ENCODE measurements around the gene UMAD1.

Gene UMAD1

DNA sequence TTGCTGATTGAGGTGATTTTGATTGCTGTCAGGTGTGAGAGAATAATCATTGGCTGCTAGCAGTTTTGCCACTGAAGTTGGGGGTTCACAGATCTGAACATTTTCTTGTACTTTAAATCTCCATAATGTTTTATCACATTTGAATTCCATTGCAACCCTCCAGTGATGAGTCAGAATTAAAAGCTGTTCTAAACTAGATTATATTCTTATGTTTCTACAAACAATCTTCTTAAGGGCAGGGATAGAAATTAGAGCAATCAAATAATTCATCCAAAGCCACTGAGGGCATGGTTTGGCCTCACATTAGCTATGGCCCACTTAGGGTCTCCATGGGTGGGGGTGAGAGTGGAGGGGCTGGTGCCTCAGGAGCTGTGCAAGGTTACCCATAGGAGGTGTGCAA is 130.9 kb downstream of the UMAD1 start:
- Histone ChIP-seq H3K36me3 (ENCODE audit: control insufficient read depth, insufficient read depth, low read length) (no peaks in the 10 kb centered on the region), H3K9me3 (ENCODE audit: control insufficient read depth, low read length) (no peaks in the 10 kb centered on the region), H3K4me3 (ENCODE audit: insufficient read depth, low read depth, low read length, poor library complexity, severe bottlenecking) (no peak overlapping the region), H3K27ac (ENCODE audit: insufficient read depth, low read length, poor library complexity, severe bottlenecking) (no peak overlapping the region), H3K4me1 (ENCODE audit: control insufficient read depth, insufficient read depth, low read length, poor library complexity, severe bottlenecking) (no peaks in the 10 kb centered on the region), H3K27me3 (replicated peaks; ENCODE audit: control insufficient read depth, insufficient read depth, low read length, poor library complexity, severe bottlenecking) (no peaks in the 10 kb centered on the region)
- DNase-seq: no peak

DNA sequence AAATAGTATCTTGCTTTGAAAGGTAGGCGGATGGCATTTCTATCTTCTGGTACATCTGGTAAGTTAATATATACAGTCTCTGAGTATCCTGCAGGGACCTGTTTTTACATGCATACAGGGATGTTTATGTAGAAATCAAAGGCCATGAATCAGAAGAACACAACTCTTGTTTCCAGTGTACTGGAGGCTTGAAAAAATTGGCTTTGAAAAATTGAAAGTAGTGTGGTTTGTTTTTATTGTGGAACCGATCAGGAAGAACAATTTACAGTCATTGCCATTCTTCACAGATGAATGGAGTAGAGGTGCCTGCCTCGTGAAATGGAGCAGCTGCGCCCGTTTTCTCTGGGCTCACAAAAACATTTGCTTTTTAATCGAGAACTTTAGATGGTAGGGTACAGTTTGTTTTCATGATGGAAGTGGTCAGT is 131.9 kb downstream of the UMAD1 start:
- no peak for DNase-seq
- H3K36me3 ChIP-seq (ENCODE audit: control insufficient read depth, insufficient read depth, low read length): no peaks in the 10 kb centered on the region
- H3K4me3 ChIP-seq (ENCODE audit: insufficient read depth, low read depth, low read length, poor library complexity, severe bottlenecking): peak overlapping the region; percentile 18

GRCh38 chr7:7773334-7774309 is 133.1 kb downstream of the UMAD1 start:
- Histone ChIP-seq H3K27ac (ENCODE audit: insufficient read depth, low read length, poor library complexity, severe bottlenecking) (no peak overlapping the region), H3K36me3 (ENCODE audit: control insufficient read depth, insufficient read depth, low read length) (no peaks in the 10 kb centered on the region), H3K9me3 (ENCODE audit: control insufficient read depth, low read length) (no peaks in the 10 kb centered on the region), H3K27me3 (replicated peaks; ENCODE audit: control insufficient read depth, insufficient read depth, low read length, poor library complexity, severe bottlenecking) (no peaks in the 10 kb centered on the region), H3K4me1 (ENCODE audit: control insufficient read depth, insufficient read depth, low read length, poor library complexity, severe bottlenecking) (no peaks in the 10 kb centered on the region), H3K4me3 (ENCODE audit: insufficient read depth, low read depth, low read length, poor library complexity, severe bottlenecking) (no peak overlapping the region)
- DNase-seq: no peak

More for the DNA sequence above, 131.9 kb downstream of the UMAD1 start:
- H3K27me3 ChIP-seq (replicated peaks; ENCODE audit: control insufficient read depth, insufficient read depth, low read length, poor library complexity, severe bottlenecking): no peaks in the 10 kb centered on the region
- no peaks in the 10 kb centered on the region for H3K9me3 ChIP-seq (ENCODE audit: control insufficient read depth, low read length)
- no peak overlapping the region for H3K27ac ChIP-seq (ENCODE audit: insufficient read depth, low read length, poor library complexity, severe bottlenecking)
- H3K4me1 ChIP-seq (ENCODE audit: control insufficient read depth, insufficient read depth, low read length, poor library complexity, severe bottlenecking): no peaks in the 10 kb centered on the region

GRCh38 chr7:7779888-7780287 is 139.3 kb downstream of the UMAD1 start:
- Histone ChIP-seq H3K27ac (ENCODE audit: insufficient read depth, low read length, poor library complexity, severe bottlenecking) (no peak overlapping the region), H3K4me1 (ENCODE audit: control insufficient read depth, insufficient read depth, low read length, poor library complexity, severe bottlenecking) (no peaks in the 10 kb centered on the region), H3K27me3 (replicated peaks; ENCODE audit: control insufficient read depth, insufficient read depth, low read length, poor library complexity, severe bottlenecking) (no peaks in the 10 kb centered on the region), H3K4me3 (ENCODE audit: insufficient read depth, low read depth, low read length, poor library complexity, severe bottlenecking) (no peak overlapping the region), H3K9me3 (ENCODE audit: control insufficient read depth, low read length) (no peaks in the 10 kb centered on the region), H3K36me3 (ENCODE audit: control insufficient read depth, insufficient read depth, low read length) (no peaks in the 10 kb centered on the region)
- no peak for DNase-seq

- no peak overlapping the region for H3K4me3 ChIP-seq (ENCODE audit: insufficient read depth, low read depth, low read length, poor library complexity, severe bottlenecking)
- no peak for DNase-seq
- no peaks in the 10 kb centered on the region for H3K9me3 ChIP-seq (ENCODE audit: control insufficient read depth, low read length)
- H3K27me3 ChIP-seq (replicated peaks; ENCODE audit: control insufficient read depth, insufficient read depth, low read length, poor library complexity, severe bottlenecking): no peaks in the 10 kb centered on the region
- H3K4me1 ChIP-seq (ENCODE audit: control insufficient read depth, insufficient read depth, low read length, poor library complexity, severe bottlenecking): no peaks in the 10 kb centered on the region
- H3K36me3 ChIP-seq (ENCODE audit: control insufficient read depth, insufficient read depth, low read length): no peaks in the 10 kb centered on the region
- no peak overlapping the region for H3K27ac ChIP-seq (ENCODE audit: insufficient read depth, low read length, poor library complexity, severe bottlenecking)
Observed at GRCh38 chr7:7783001-7783400, 142.4 kb downstream of the UMAD1 start.

DNA sequence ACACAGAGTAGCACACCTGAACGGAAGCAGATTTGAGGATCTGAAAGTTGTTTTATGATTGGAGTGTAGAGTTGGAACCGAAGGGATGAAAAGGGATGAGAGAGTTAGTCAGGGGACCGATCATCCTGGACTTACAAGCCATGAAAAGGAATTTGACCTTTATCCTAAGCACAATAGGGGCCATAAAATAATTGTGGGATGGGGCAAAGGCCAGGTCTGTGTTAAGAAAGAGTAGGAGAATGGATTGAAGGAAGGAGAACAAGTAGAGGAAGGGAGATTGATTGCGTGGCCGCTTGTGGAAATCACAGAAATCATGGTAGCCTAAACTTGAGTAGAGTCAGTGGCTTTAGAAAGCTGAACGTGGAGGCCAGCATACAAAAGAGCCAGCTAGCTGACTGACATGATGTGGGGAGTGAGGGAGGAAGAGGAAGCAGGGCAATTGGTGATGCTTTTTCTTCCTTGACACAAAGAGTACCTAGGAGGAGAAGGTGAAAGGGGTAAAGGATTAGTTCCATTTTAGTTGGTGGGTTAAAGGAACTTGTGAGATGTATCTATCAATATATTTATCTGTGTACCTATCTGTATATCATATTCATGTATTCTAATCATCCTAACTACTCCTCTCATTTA is 144.9 kb downstream of the UMAD1 start:
- Histone ChIP-seq H3K4me3 (ENCODE audit: insufficient read depth, low read depth, low read length, poor library complexity, severe bottlenecking) (no peak overlapping the region), H3K4me1 (ENCODE audit: control insufficient read depth, insufficient read depth, low read length, poor library complexity, severe bottlenecking) (no peaks in the 10 kb centered on the region), H3K9me3 (ENCODE audit: control insufficient read depth, low read length) (no peaks in the 10 kb centered on the region), H3K27ac (ENCODE audit: insufficient read depth, low read length, poor library complexity, severe bottlenecking) (no peak overlapping the region), H3K36me3 (ENCODE audit: control insufficient read depth, insufficient read depth, low read length) (no peaks in the 10 kb centered on the region), H3K27me3 (replicated peaks; ENCODE audit: control insufficient read depth, insufficient read depth, low read length, poor library complexity, severe bottlenecking) (no peaks in the 10 kb centered on the region)
- DNase-seq: no peak

DNA sequence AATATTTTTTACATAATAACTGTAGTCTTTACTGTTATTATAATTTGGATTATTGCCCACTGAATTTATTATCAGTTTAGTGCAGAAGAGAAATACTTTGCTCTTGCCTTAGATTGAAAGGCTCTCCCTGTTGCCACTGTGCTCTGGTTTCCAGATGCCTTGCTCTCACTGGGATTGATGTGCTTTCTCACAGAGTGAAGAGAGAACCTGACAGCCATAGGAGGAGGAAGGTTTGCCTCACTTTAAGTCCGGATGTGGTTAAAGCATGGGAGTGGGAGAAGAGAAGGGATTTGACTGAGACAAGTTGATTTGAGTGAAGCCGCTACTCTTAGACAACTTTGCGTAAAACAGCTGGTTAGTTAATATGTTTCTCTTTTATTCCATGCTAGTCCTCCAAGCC is 146.0 kb downstream of the UMAD1 start:
- H3K9me3 ChIP-seq (ENCODE audit: control insufficient read depth, low read length): no peaks in the 10 kb centered on the region
- no peaks in the 10 kb centered on the region for H3K4me1 ChIP-seq (ENCODE audit: control insufficient read depth, insufficient read depth, low read length, poor library complexity, severe bottlenecking)
- no peak overlapping the region for H3K4me3 ChIP-seq (ENCODE audit: insufficient read depth, low read depth, low read length, poor library complexity, severe bottlenecking)
- no peak overlapping the region for H3K27ac ChIP-seq (ENCODE audit: insufficient read depth, low read length, poor library complexity, severe bottlenecking)
- H3K36me3 ChIP-seq (ENCODE audit: control insufficient read depth, insufficient read depth, low read length): no peaks in the 10 kb centered on the region
- no peak for DNase-seq
- no peaks in the 10 kb centered on the region for H3K27me3 ChIP-seq (replicated peaks; ENCODE audit: control insufficient read depth, insufficient read depth, low read length, poor library complexity, severe bottlenecking)

DNA sequence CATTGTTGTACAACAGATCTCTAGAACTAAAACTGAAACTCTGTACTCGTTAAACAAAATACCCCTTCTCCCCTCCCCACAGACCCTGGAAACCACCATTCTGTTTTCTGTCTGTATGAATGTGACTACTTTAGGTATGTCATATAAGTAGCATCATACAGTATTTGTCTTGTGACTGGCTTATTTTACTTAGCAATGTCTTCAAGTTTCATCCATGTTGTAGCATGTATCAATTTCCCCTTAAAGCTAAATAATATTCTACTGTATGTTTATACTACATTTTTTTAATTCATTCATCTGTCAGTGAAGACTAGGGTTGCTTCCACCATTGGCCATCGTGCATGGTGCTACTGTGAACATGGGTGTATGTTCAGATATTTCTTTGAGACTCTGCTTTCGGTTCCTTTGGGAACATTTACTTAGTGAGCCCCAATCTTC is 149.0 kb downstream of the UMAD1 start:
- no peak for DNase-seq
- no peak overlapping the region for H3K27ac ChIP-seq (ENCODE audit: insufficient read depth, low read length, poor library complexity, severe bottlenecking)
- H3K27me3 ChIP-seq (replicated peaks; ENCODE audit: control insufficient read depth, insufficient read depth, low read length, poor library complexity, severe bottlenecking): no peaks in the 10 kb centered on the region
- H3K4me1 ChIP-seq (ENCODE audit: control insufficient read depth, insufficient read depth, low read length, poor library complexity, severe bottlenecking): no peaks in the 10 kb centered on the region
- no peak overlapping the region for H3K4me3 ChIP-seq (ENCODE audit: insufficient read depth, low read depth, low read length, poor library complexity, severe bottlenecking)
- H3K9me3 ChIP-seq (ENCODE audit: control insufficient read depth, low read length): no peaks in the 10 kb centered on the region
- H3K36me3 ChIP-seq (ENCODE audit: control insufficient read depth, insufficient read depth, low read length): no peaks in the 10 kb centered on the region

DNA sequence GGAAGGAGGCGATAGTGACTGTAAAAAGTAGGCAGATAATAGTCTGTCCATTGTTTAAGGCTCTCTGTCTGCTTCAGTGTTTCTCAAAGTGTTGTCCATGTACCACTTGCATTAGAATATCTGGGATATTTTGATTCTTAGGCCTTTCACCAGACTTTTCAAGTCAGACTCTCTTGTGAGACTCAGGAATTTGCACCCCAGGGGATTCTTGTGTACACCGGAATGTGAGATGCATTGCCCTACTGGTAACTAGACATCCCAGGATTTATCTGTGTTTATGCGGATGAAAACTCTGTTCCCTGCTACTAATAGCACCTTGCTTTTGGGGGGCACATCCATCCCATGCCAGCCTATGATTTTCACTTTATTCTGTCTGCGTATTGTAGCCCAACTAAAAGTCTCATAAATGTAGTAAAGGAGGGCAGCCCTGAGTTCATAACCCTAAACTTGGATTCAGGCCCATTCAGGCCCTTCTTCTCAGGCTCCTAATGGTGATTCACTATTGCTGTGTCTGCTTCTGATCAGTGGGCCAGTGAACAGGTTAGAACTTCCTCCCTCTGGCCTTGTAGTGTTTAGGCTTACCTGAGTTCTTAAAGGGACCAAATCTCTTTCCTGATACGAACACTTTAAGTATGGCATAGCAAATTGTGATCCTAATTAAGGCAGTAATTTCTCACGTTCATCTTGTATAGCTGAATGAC is 149.6 kb downstream of the UMAD1 start:
- Histone ChIP-seq H3K27ac (ENCODE audit: insufficient read depth, low read length, poor library complexity, severe bottlenecking) (no peak overlapping the region), H3K4me1 (ENCODE audit: control insufficient read depth, insufficient read depth, low read length, poor library complexity, severe bottlenecking) (no peaks in the 10 kb centered on the region), H3K9me3 (ENCODE audit: control insufficient read depth, low read length) (no peaks in the 10 kb centered on the region), H3K27me3 (replicated peaks; ENCODE audit: control insufficient read depth, insufficient read depth, low read length, poor library complexity, severe bottlenecking) (no peaks in the 10 kb centered on the region), H3K36me3 (ENCODE audit: control insufficient read depth, insufficient read depth, low read length) (no peaks in the 10 kb centered on the region), H3K4me3 (ENCODE audit: insufficient read depth, low read depth, low read length, poor library complexity, severe bottlenecking) (no peak overlapping the region)
- DNase-seq: no peak

- Histone ChIP-seq H3K4me1 (ENCODE audit: control insufficient read depth, insufficient read depth, low read length, poor library complexity, severe bottlenecking) (no peaks in the 10 kb centered on the region), H3K4me3 (ENCODE audit: insufficient read depth, low read depth, low read length, poor library complexity, severe bottlenecking) (no peak overlapping the region), H3K27ac (ENCODE audit: insufficient read depth, low read length, poor library complexity, severe bottlenecking) (no peak overlapping the region), H3K9me3 (ENCODE audit: control insufficient read depth, low read length) (no peaks in the 10 kb centered on the region), H3K27me3 (replicated peaks; ENCODE audit: control insufficient read depth, insufficient read depth, low read length, poor library complexity, severe bottlenecking) (no peaks in the 10 kb centered on the region), H3K36me3 (ENCODE audit: control insufficient read depth, insufficient read depth, low read length) (no peaks in the 10 kb centered on the region)
- no peak for DNase-seq
Observed at GRCh38 chr7:7791523-7791922, 151.0 kb downstream of the UMAD1 start.

All from effector memory CD4-positive, alpha-beta T cell (primary cell).